Measurements from ENCODE around the gene WNK2. TPM values are rescaled to one million over a fixed set of nuclear protein-coding genes. Genes with fewer than 3 reads are reported as not detected.

Gene WNK2
- polyA plus RNA-seq, 1 donor = 80.4 TPM

DNA sequence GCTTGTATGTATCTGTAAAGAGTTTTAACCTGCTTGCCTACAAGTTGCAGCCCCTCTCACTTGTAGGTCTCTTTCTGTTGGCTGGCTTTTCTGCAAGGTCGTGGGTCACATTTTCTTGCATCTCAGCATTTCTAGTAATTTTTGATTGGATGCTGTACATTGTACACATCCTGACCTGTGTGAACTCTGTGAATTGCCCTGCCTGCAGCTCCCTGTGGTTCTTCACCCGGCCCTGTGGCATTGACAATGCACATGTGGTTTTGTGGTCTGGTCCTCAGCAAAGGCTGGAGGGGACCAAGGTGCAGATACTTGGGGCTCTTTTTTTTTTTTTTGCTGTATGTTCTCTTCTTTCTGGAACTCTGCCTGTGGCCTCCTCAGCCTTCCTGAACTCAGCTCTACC lies 53.6 kb downstream of the WNK2 start:
- H3K4me3 ChIP-seq (ENCODE audit: low read length) = no peak overlapping the region
- no peaks in the 10 kb centered on the region for H3K27me3 ChIP-seq (ENCODE audit: control insufficient read depth, insufficient read depth, low read length)
- H3K27ac ChIP-seq (ENCODE audit: low read length) = no peak overlapping the region
- H3K9me3 ChIP-seq (ENCODE audit: control insufficient read depth, low read depth, low read length) = no peaks in the 10 kb centered on the region
- H3K36me3 ChIP-seq (ENCODE audit: control insufficient read depth, insufficient read depth, low read length) = peaks cover 76% of the 10 kb centered on the region
- no peaks in the 10 kb centered on the region for H3K4me1 ChIP-seq (ENCODE audit: control insufficient read depth, insufficient read depth, low read length)
- DNase-seq = no peak
- no CpG with 5 or more reads among the region's 2 CpGs for WGBS (ENCODE audit: insufficient coverage, low lambda C conversion rate)

DNA sequence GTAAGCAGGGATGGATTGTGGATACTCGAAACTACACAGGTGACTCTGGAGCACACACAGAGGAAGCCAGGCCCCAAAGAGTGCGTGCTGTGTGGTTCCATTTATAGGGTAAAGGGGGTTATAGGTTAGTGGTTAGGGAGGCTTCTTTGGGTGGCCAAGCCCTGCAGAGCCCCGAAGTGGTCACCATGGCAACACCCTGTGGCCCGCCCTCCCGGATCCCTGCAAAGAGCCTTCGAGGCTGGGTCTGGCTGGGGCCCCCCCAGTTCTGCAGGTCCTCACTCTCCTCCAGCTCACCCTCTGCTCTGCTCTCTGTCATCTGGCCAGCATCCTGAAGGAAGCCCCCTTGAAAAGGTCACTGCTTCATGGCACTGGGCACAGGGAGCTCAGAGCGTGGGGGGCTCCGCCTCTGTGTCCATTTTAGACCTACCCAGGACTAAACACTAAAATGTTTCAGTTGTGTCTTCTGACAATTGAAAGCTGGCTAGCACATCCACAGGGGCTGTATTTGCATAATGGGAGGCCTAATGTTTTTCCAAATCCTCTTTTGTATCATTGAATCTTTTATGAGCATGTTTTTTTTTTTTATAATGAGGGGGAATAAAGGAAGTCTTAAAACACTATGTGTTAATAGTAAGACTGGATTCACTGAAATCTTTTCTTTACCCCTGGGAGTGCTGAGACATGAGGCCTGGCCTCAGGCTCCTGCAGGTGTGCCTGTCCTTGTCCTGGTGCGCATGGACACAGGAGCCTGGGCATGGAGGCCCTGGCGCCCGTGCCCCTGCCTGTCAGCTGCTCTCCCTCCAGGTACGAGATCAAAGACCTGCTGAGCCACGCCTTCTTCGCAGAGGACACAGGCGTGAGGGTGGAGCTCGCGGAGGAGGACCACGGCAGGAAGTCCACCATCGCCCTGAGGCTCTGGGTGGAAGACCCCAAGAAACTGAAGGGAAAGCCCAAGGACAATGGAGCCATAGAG lies 55.3 kb downstream of the WNK2 start:
- WGBS (ENCODE audit: insufficient coverage, low lambda C conversion rate) = no CpG with 5 or more reads among the region's 19 CpGs
- Histone ChIP-seq H3K4me1 (ENCODE audit: control insufficient read depth, insufficient read depth, low read length) (peaks cover 3% of the 10 kb centered on the region), H3K4me3 (ENCODE audit: low read length) (no peak overlapping the region), H3K27ac (ENCODE audit: low read length) (no peak overlapping the region), H3K9me3 (ENCODE audit: control insufficient read depth, low read depth, low read length) (no peaks in the 10 kb centered on the region), H3K27me3 (ENCODE audit: control insufficient read depth, insufficient read depth, low read length) (no peaks in the 10 kb centered on the region), H3K36me3 (ENCODE audit: control insufficient read depth, insufficient read depth, low read length) (peaks cover 81% of the 10 kb centered on the region)
- DNase-seq = no peak

DNA sequence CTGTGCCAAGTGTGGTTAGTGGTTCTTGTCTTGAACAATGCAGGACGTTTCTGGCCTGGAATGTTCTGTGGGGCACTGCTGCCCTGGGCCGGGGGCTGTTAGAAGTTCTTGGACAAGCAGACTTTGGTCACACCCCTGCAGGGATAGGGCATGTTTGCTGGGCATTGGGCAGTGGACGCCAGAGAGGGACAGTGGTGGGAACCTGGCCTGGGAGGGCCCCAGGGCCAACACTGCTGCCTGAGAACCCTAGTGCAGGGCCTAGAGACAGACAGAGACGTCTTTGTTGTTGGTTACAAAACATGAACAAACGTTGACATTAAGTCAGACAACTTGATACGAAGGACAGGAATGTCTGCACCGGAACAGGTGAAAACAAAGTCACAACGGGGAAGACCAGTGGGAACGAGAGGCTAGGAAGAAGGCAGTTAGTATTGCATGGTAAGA lies 57.0 kb downstream of the WNK2 start:
- no peak overlapping the region for H3K4me3 ChIP-seq (ENCODE audit: low read length)
- no peaks in the 10 kb centered on the region for H3K27me3 ChIP-seq (ENCODE audit: control insufficient read depth, insufficient read depth, low read length)
- peaks cover 66% of the 10 kb centered on the region for H3K36me3 ChIP-seq (ENCODE audit: control insufficient read depth, insufficient read depth, low read length)
- no peaks in the 10 kb centered on the region for H3K9me3 ChIP-seq (ENCODE audit: control insufficient read depth, low read depth, low read length)
- DNase-seq = no peak
- H3K4me1 ChIP-seq (ENCODE audit: control insufficient read depth, insufficient read depth, low read length) = peaks cover 10% of the 10 kb centered on the region
- no peak overlapping the region for H3K27ac ChIP-seq (ENCODE audit: low read length)
- 0% methylated on average over 1 of the region's 9 CpGs for WGBS (ENCODE audit: insufficient coverage, low lambda C conversion rate)

DNA sequence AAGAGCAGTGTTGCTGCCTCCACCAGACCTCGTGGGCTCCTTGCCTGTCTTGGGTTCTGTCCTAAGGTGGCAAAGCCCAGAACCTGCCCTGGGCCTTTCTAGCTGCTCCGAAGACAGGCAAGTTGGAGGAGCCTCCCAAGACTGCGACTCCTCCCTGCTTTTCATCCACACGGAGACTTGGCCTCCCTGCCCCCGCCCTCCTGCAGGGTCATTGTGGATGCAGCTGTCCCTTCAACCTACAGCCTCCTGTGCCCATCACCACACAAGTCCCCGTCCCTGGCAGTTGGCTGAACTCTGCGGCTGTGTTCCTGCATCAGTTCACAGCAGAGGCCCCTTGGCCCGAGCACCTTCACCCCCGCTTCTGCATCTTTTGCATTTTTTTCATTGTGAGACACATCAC lies 59.2 kb downstream of the WNK2 start:
- no CpG with 5 or more reads among the region's 9 CpGs for WGBS (ENCODE audit: insufficient coverage, low lambda C conversion rate)
- Histone ChIP-seq H3K36me3 (ENCODE audit: control insufficient read depth, insufficient read depth, low read length) (peaks cover 69% of the 10 kb centered on the region), H3K9me3 (ENCODE audit: control insufficient read depth, low read depth, low read length) (no peaks in the 10 kb centered on the region), H3K27me3 (ENCODE audit: control insufficient read depth, insufficient read depth, low read length) (no peaks in the 10 kb centered on the region), H3K4me3 (ENCODE audit: low read length) (no peak overlapping the region), H3K27ac (ENCODE audit: low read length) (no peak overlapping the region), H3K4me1 (ENCODE audit: control insufficient read depth, insufficient read depth, low read length) (peaks cover 10% of the 10 kb centered on the region)
- no peak for DNase-seq

DNA sequence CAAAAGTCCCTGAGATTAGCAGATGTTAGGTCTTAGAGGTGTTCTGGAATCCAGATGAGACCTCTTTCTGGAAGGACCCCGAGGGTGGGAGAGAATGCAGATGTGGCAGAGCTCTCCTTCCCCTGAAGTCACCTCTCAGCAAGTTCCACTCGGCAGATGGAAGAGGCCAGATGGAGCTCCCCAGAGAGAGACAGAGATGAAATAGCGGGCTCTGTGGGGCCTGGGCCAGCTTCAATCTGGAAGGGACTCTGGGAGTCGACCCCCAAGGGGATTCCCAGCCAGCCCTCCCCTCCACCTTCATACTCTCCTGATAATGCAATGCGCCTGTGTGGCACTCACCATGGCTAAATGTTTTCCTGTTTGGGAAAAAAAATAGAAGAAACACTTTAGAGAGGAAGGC lies 60.2 kb downstream of the WNK2 start:
- Histone ChIP-seq H3K27ac (ENCODE audit: low read length) (peak overlapping the region; percentile 51), H3K27me3 (ENCODE audit: control insufficient read depth, insufficient read depth, low read length) (no peaks in the 10 kb centered on the region), H3K4me3 (ENCODE audit: low read length) (no peak overlapping the region), H3K4me1 (ENCODE audit: control insufficient read depth, insufficient read depth, low read length) (peaks cover 10% of the 10 kb centered on the region), H3K36me3 (ENCODE audit: control insufficient read depth, insufficient read depth, low read length) (peaks cover 67% of the 10 kb centered on the region), H3K9me3 (ENCODE audit: control insufficient read depth, low read depth, low read length) (no peaks in the 10 kb centered on the region)
- WGBS (ENCODE audit: insufficient coverage, low lambda C conversion rate) = no CpG with 5 or more reads among the region's 5 CpGs
- no peak for DNase-seq

DNA sequence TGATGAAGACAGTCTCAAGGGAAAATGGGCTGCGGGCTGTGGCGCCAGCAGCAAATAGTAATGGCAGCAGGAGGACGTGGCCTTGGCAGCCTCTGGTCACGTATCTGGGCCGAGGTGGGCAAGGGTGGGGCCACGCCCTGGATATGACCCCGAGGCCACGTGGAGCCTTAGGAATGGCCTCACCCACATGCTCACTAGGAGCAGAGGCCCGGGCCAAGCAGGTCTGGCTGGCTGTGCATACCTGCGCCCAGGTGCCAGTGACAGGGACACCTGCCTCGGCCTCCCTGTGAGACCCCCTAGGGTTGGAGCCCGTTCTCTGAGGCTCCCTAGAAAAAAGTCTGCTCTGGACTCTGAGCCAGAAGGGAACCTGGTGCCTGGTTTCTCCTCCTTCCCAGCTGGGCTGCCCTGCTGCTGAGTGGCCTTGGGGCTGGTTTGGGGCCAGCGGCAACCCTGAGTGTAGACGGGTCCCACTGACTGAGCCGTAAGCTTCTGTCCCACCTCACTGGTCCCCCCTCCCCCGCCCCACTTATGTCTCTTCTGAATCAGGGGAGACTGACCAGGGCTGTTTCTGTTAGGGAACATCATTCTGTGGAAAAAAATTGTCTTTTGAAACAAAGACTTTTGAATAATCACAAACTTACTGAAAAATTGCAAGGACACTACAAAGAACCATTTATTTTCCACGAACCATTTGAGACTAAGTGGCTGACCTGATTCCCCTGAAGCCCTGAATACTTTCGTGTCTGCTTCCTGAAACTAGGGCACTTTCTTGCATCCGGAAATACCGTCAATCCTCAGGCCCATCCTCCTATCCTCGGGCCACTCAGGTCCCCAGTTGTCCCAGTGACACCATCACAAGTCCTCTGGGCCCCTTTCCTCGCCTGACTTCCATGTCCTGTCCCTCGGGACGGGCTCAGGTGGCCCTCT lies 60.8 kb downstream of the WNK2 start:
- Histone ChIP-seq H3K4me3 (ENCODE audit: low read length) (no peak overlapping the region), H3K36me3 (ENCODE audit: control insufficient read depth, insufficient read depth, low read length) (peaks cover 62% of the 10 kb centered on the region), H3K4me1 (ENCODE audit: control insufficient read depth, insufficient read depth, low read length) (peaks cover 10% of the 10 kb centered on the region), H3K9me3 (ENCODE audit: control insufficient read depth, low read depth, low read length) (no peaks in the 10 kb centered on the region), H3K27ac (ENCODE audit: low read length) (peak overlapping the region; percentile 51), H3K27me3 (ENCODE audit: control insufficient read depth, insufficient read depth, low read length) (no peaks in the 10 kb centered on the region)
- DNase-seq = peak; percentile 49 to 62
- 100% methylated on average over 1 of the region's 24 CpGs for WGBS (ENCODE audit: insufficient coverage, low lambda C conversion rate)

DNA sequence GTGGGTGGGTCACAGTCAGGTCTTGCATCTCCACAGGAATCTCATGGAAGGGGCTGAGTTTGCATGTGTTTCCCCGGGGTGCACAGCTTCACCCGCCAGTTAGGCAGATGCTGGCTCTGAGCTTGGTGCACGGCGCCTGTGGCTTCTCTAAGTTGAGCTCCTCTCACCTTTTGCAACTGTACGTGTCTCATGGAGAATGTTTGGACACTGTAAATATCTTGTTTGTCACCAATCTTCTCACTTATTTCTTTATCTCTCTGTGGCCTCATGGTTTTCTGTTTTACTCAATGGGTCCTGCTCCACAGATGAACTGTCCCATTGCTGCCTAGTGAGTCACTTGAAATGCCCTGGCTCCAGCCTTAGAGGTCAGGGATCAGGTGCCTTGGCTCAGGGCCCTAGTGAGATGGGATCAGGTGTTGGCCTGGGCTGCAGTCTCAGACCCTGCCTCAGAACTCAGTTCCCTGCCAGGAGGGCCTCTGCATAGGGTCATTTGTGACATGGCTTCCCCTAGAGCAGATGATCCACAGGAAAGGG lies 61.6 kb downstream of the WNK2 start:
- H3K4me1 ChIP-seq (ENCODE audit: control insufficient read depth, insufficient read depth, low read length) = peaks cover 10% of the 10 kb centered on the region
- H3K9me3 ChIP-seq (ENCODE audit: control insufficient read depth, low read depth, low read length) = no peaks in the 10 kb centered on the region
- no peaks in the 10 kb centered on the region for H3K27me3 ChIP-seq (ENCODE audit: control insufficient read depth, insufficient read depth, low read length)
- no peak overlapping the region for H3K4me3 ChIP-seq (ENCODE audit: low read length)
- H3K36me3 ChIP-seq (ENCODE audit: control insufficient read depth, insufficient read depth, low read length) = peaks cover 58% of the 10 kb centered on the region
- H3K27ac ChIP-seq (ENCODE audit: low read length) = no peak overlapping the region
- DNase-seq = no peak
- no CpG with 5 or more reads among the region's 5 CpGs for WGBS (ENCODE audit: insufficient coverage, low lambda C conversion rate)

DNA sequence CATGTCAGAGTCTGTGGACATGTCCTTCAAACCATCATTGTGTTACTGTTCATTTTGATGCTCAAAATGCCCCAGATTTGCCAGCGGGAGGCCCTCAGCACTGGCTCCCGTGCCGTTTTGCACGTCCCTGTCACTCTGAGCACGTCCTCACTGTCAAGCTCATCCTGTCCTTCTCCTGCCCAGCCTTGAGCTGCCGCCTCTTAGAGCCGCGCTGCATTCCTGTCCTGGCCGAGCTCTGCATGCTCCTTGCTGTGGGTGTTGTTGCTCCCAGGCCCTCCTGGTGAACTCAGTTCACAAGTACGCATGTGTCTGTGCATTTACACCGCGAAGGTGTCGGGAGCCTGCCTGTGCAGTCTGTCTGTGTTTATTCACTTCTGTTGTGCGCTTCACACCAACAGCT lies 62.2 kb downstream of the WNK2 start:
- Histone ChIP-seq H3K4me1 (ENCODE audit: control insufficient read depth, insufficient read depth, low read length) (peaks cover 10% of the 10 kb centered on the region), H3K9me3 (ENCODE audit: control insufficient read depth, low read depth, low read length) (no peaks in the 10 kb centered on the region), H3K27ac (ENCODE audit: low read length) (no peak overlapping the region), H3K4me3 (ENCODE audit: low read length) (no peak overlapping the region), H3K36me3 (ENCODE audit: control insufficient read depth, insufficient read depth, low read length) (peaks cover 52% of the 10 kb centered on the region), H3K27me3 (ENCODE audit: control insufficient read depth, insufficient read depth, low read length) (no peaks in the 10 kb centered on the region)
- WGBS (ENCODE audit: insufficient coverage, low lambda C conversion rate) = 100% methylated on average over 2 of the region's 14 CpGs
- DNase-seq = no peak

DNA sequence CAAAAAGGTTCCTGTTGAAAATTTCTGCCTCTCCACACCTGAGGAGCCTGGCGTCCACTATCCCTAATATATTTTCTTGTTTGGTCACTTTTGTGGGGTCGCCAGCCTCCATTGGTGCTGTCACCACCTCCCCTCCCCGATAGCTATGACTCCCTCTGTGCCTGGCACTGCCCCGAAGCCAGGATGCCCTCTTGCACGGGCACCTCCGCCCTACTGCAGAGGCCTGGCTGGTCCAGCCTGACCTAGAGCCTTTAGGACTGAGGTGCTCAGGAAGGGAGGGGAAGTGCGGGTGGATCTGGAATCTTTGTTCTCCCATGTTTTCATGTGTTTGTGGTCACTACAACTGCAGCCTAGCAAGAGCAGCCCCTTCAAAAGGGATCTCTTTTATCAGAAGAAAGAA lies 62.6 kb downstream of the WNK2 start:
- Histone ChIP-seq H3K9me3 (ENCODE audit: control insufficient read depth, low read depth, low read length) (no peaks in the 10 kb centered on the region), H3K36me3 (ENCODE audit: control insufficient read depth, insufficient read depth, low read length) (peaks cover 53% of the 10 kb centered on the region), H3K27ac (ENCODE audit: low read length) (no peak overlapping the region), H3K27me3 (ENCODE audit: control insufficient read depth, insufficient read depth, low read length) (no peaks in the 10 kb centered on the region), H3K4me1 (ENCODE audit: control insufficient read depth, insufficient read depth, low read length) (peaks cover 10% of the 10 kb centered on the region), H3K4me3 (ENCODE audit: low read length) (no peak overlapping the region)
- no CpG with 5 or more reads among the region's 7 CpGs for WGBS (ENCODE audit: insufficient coverage, low lambda C conversion rate)
- no peak for DNase-seq
